HUDEP-2 (cell line): ENCODE data around the gene IPO11.
"Not testable (repeated sequence)": the region's sequence is repeated elsewhere in the genome, so short reads cannot be mapped to it uniquely, and the experiment has no call there.

Source experiments
- DNase-seq, 76 experiments: peaks; one replicate each; lab custom pipeline; 2025; ENCODE audit not compliant: unreplicated experiment in 76 of 76; lab: John Stamatoyannopoulos, UW

The IPO11 gene

GRCh38 chr5:62508760-62509159 is 96.2 kb downstream of the IPO11 start:
- not testable (repeated sequence) for DNase-seq

- peak in 2 of 76 experiments; percentile 7 to 14 for DNase-seq
Measured at GRCh38 chr5:62509806-62510205, 97.2 kb downstream of the IPO11 start.

- not testable (repeated sequence) for DNase-seq
Measured at GRCh38 chr5:62513085-62513484, 100.5 kb downstream of the IPO11 start.

GRCh38 chr5:62514510-62515119 is 102.1 kb downstream of the IPO11 start:
- DNase-seq, result no peak

- DNase-seq, result not testable (repeated sequence)
Measured at GRCh38 chr5:62520812-62521211, 108.2 kb downstream of the IPO11 start.

- no peak for DNase-seq
Measured at GRCh38 chr5:62521319-62521718, 108.8 kb downstream of the IPO11 start.

- DNase-seq, result no peak
Measured at GRCh38 chr5:62522811-62523210, 110.2 kb downstream of the IPO11 start.

GRCh38 chr5:62533597-62533996 is 121.0 kb downstream of the IPO11 start:
- no peak for DNase-seq

GRCh38 chr5:62534461-62535236 is 122.1 kb downstream of the IPO11 start:
- DNase-seq, result no peak

- DNase-seq, result no peak
Measured at GRCh38 chr5:62536232-62536631, 123.7 kb downstream of the IPO11 start.

GRCh38 chr5:62536783-62537182 is 124.2 kb downstream of the IPO11 start:
- no peak for DNase-seq

GRCh38 chr5:62538017-62538942 is 125.7 kb downstream of the IPO11 start:
- peak in 2 of 76 experiments; percentile 1 to 13 for DNase-seq

GRCh38 chr5:62542720-62543119 is 130.2 kb downstream of the IPO11 start:
- no peak for DNase-seq

GRCh38 chr5:62547945-62548630 is 135.5 kb downstream of the IPO11 start:
- DNase-seq, result no peak

GRCh38 chr5:62550103-62550502 is 137.5 kb downstream of the IPO11 start:
- no peak for DNase-seq

- DNase-seq, result no peak
Measured at GRCh38 chr5:62555930-62556329, 143.4 kb downstream of the IPO11 start.

- no peak for DNase-seq
Measured at GRCh38 chr5:62558941-62559340, 146.4 kb downstream of the IPO11 start.

- DNase-seq, result no peak
Measured at GRCh38 chr5:62560786-62561185, 148.2 kb downstream of the IPO11 start.

GRCh38 chr5:62561896-62562295 is 149.3 kb downstream of the IPO11 start:
- DNase-seq, result no peak

GRCh38 chr5:62562867-62563266 is 150.3 kb downstream of the IPO11 start:
- DNase-seq, result no peak

- no peak for DNase-seq
Measured at GRCh38 chr5:62564101-62564500, 151.5 kb downstream of the IPO11 start.
